Measurements from ENCODE around the gene MYH7.

Gene MYH7

GRCh38 chr14:23445773-23446172 lies 10.3 kb upstream of the MYH7 start:
- no peak for TF ChIP-seq CTCF (IDR thresholded peaks at IDR 0.05)

- no peak for TF ChIP-seq CTCF (IDR thresholded peaks at IDR 0.05)
These were observed 8.9 kb upstream of the MYH7 start for GRCh38 chr14:23444314-23444713.

- no peak for TF ChIP-seq CTCF (IDR thresholded peaks at IDR 0.05)
These were observed 8.4 kb upstream of the MYH7 start for GRCh38 chr14:23443881-23444280.

- no peak for TF ChIP-seq CTCF (IDR thresholded peaks at IDR 0.05)
These were observed 8.0 kb upstream of the MYH7 start for GRCh38 chr14:23443411-23443812.

GRCh38 chr14:23442721-23443356 lies 7.4 kb upstream of the MYH7 start:
- TF ChIP-seq CTCF (IDR thresholded peaks at IDR 0.05), result no peak

GRCh38 chr14:23441076-23441475 lies 5.6 kb upstream of the MYH7 start:
- no peak for TF ChIP-seq CTCF (IDR thresholded peaks at IDR 0.05)

- no peak for TF ChIP-seq CTCF (IDR thresholded peaks at IDR 0.05)
These were observed 3.8 kb upstream of the MYH7 start for GRCh38 chr14:23439107-23439835.

Data from LNCAP (cell line).